DOHH2 (cell line): Measurements from ENCODE around the gene PKIG.

Experiments
- EZH2phosphoT487 ChIP-seq: fragments of 200-600 bp; sonication (generic); IDR thresholded peaks from 2 replicates; pipeline ENCODE4 v1.6.1; 2017; ENCODE audit warnings: borderline replicate concordance, mild to moderate bottlenecking, antibody characterized with exemption, low read length, moderate library complexity, mixed read lengths
- TF ChIP-seq, protein P1 (sequence below): fragments of 200-600 bp; sonication (generic); IDR thresholded peaks from one replicate; pipeline ENCODE4 v1.5.1; 2014; ENCODE audit warnings: antibody characterized with exemption, mild to moderate bottlenecking, low read depth, low read length; ENCODE audit not compliant: poor library complexity, severe bottlenecking

DNA sequence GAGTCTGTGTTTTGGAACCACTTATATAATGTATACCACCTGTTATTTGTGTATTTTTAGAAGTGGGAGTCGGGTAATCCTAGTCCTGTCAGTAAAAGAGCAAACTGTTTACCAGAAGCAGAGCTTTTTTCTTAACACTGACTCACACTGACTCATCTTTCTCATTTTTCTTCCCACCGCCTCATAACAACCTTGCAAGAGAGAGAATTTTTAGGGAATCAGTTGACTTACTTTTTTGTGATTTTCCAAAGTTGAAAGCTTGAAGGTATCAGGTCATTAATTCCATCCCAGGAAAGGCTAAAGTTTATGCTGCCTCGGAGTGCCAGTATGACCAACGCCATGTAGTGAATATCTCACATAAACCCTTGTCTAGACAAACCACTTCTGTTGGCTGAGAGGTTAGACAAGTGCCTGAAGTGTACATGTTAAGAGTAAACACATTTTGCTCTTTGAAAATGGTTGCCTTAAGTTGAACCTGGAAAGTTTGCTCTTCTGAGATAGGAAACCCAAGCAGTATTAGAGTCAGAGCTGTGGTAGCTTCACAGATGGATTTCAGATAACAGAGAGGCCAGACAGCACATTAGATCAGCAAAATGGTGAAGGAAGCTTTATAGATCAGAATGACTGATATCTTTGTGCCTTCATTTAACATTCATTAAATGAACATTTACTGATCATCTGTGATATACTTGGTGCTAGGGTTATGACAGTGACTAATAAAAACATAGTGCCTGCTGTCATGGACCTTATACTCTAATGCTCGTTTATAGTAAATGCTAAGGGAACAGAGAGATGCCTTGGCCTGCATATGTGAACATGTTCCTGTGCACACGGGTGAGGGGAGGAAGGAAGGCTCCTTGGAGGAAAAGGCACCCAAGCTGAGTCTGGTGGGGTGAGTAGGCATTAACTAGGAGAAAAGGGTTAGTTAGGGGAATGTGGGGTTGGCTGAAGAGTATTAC is 29.1 kb upstream of the PKIG start:
- TF ChIP-seq, protein P1, sequence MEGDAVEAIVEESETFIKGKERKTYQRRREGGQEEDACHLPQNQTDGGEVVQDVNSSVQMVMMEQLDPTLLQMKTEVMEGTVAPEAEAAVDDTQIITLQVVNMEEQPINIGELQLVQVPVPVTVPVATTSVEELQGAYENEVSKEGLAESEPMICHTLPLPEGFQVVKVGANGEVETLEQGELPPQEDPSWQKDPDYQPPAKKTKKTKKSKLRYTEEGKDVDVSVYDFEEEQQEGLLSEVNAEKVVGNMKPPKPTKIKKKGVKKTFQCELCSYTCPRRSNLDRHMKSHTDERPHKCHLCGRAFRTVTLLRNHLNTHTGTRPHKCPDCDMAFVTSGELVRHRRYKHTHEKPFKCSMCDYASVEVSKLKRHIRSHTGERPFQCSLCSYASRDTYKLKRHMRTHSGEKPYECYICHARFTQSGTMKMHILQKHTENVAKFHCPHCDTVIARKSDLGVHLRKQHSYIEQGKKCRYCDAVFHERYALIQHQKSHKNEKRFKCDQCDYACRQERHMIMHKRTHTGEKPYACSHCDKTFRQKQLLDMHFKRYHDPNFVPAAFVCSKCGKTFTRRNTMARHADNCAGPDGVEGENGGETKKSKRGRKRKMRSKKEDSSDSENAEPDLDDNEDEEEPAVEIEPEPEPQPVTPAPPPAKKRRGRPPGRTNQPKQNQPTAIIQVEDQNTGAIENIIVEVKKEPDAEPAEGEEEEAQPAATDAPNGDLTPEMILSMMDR, result no peak
- TF ChIP-seq EZH2phosphoT487, result no peak
